ENCODE measurements around the gene NMT2.
A peak's percentile ranks its signal among the peaks of the same experiment; 100 is the strongest.

Gene NMT2

DNA sequence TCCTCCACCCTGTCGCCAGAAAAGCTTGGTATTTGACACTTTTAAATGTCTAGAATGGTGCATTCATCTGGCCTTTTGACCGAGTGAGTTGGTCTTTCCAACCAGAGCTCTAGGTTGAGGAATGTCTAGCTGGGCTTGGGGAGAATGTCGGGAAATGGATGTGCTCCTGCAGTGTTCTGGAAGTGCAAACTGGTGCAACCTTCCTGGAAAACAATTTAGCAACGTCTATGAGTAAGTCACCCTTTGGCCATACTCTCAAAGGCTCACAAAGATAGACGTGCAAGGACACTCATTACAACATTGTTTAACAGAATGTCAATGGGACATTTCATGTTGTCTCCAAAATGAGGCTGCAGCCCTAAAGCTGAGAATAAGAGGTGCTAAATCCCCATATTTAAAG, 12.2 kb upstream of the NMT2 start:
- DNase-seq, result no peak

DNA sequence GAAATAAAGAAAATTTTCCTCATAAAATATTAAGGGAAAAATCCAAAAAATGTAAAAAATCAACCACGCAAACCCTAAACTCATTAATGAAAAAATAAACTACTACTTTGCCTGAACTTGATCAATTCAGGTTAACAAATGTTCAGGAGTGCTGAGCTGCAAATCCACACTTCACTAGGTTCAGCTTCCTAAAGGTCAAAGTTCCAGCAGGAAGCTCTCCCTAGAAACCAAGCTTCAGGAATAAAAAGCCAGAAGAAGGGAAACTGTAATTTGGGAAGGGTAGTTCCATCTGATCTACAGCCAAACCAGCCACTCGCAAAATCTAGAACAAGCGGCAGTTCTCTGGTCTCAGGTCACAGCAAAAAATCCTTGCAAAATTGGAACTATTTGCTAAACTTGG, 7.8 kb upstream of the NMT2 start:
- no peak for DNase-seq

DNA sequence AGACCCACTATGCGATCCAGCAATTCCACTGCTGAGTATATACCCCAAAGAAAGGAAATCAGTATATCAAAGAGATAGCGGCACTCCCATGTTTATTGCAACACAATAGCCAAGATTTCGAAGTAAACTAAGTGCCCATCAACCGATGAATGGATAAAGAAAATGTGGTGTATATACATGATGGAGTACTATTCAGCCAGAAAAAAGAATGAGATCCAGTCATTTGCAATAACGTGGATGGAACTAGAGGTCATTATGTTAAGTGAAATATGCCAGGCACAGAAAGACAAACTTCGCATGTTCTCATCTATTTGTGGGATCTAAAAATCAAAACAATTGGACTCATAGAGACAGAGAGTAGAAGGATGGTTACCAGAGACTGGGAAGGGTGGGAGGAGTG, 7.1 kb upstream of the NMT2 start:
- no peak for DNase-seq

DNA sequence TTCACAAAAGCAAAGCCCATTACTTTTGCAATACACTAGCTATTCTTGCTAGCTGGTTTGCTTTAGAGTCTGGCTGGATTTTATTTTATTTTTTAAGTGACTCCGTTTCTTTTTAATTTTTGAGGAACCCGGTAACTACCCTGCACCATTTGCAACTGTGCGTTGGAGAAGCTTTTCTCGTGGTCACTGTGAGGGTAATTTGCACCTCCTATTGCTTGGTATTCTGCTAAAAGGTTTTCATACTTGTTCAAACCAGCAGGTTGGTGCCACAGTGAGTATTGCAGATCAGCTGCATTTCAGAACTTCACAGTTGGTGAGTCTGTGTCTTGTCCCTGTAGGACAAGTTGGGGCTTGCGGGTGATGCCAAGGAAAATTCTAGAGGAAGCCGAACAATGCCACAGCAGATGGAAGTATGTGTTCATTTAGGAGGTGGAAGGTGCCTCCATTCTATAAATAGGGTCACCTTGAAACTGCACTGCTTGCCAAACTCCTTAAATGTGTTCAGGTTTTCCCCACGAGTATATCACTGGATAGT, 3.9 kb upstream of the NMT2 start:
- DNase-seq, result no peak

DNA sequence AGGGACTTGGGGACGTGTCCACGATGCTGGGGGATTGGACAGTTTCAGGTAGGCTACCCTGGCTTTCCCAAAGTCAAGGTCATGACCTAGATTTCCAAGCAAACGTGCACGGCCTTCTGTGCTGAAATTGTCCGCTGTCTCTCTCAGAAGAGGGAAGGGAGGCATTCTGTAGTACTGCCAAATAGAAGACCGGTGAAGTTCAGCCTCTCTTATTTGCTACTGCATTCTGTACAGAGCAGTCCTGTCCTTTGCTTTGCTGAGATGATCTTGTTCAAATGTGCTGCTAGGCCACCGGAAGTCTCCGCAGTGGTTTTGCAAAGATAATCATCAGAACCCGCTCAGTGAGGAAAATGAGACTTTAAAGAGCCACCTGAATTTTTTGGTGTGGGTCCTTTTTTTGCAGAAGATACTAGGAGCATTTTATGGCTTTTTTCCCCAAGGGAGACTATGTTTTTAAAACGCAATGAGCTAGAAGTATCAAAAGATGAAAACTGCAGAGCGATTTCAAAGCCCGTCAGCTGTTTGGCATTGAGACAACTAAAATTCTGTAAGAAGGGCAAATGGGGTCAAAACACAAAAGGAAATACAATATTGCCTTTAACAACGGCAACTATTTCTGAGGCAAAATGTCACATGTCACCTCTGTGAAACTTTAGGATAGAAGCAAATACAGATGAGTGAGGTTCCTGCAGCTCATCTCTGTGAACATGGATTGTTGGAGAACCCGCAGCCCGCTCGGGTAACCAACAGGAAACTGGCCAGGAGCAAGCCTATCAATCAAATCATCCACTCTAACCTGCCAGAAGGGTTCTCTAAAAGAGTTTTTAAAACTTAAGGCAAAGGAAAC, 1.3 kb upstream of the NMT2 start:
- DNase-seq, result no peak

DNA sequence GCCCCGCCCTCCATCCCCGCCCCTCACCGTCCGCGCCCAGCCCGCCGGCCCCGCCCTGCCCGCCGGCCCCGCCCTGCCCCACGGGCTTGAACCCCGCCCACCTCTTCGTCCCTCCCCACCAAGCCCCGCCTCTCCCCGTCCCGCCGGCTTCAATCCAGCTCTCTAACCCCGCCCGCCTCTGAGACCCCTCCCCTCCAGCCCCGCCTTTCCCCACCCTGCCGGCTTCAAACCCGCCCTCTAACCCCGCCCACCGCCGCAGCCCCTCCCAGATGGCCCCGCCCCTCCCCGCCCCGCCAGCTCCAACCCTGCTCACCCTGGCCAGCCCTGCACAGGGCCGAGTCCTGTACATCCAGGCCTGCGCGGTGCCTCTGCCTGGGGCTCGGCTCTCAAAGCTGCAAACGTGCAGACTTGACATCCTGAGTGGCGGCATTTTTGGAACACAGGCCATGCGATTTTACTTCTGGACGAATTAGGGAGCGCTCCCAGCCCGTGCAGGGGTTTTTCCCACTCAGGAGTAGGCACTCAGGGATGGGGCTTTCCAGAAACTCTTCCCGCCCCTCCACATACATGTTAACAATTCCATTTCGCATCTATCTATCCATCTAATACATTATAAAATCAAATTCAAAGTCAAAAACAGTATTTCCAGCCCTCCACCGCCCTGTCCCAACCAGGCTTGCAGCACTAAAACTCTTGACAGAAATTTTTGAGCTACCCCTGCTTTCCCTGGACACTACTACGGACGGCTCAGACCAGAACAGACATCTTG, 477 bp upstream of the NMT2 start:
- DNase-seq, result peak; percentile 80

DNA sequence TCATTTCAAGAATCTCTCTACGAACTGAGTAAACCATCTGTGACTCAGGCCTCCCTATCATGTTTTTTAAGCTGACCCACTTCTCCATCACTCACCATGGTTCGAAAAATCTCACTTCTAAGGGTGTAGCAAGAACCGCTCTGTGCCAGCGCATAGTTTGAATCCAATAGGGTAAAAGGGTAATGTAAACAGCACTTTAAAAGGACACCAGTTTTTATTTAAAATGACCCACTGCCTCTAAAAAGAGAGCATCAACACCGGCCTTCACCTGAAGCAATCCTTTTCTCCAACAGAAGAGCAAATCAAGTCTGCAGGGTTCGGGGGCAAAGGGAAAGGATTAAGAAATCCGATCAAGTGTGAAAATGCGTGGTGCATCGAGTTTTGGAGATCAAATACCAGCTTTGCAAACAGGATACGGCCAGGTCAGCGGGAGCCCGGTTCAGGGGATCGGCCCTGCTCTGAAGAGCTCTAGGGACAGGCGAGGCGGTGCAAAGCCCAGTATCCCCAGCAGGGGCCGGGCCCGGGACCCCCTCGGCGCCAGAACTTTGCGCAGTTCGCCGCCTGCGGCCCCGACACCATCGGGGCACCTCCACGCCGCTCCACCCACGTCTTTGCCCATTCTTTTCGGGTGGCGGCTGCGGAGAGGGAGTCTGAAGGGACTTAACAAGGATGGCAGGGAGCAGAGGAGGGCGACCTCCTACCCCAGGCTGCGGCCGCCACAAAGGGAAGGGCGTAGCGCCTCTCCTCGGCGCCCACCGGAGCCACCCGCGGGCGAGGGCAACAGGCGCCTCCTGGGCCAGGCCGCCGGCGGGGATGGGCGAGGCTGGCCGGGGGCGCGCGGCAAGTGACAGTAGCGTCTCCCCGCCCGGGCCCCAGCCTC, 842 bp downstream of the NMT2 start:
- no peak for DNase-seq

DNA sequence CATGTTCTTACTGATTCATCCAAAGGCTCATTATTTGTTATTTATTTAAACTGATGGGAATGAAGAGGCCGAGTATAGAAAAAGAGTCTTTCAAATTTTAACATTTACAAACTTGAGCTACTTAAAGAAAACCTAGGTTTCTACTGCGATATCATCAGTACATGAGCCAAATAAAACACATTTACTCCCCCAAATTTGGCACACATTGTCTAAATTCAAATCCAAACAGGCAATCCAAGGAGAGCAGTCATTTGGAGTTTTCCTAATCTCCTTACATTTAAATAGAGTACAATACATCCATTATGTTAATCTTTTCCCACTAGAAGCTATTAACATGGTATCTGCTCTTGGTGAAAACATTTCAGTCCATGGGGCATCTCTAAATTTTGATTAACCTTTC, 2.2 kb downstream of the NMT2 start:
- no peak for DNase-seq

DNA sequence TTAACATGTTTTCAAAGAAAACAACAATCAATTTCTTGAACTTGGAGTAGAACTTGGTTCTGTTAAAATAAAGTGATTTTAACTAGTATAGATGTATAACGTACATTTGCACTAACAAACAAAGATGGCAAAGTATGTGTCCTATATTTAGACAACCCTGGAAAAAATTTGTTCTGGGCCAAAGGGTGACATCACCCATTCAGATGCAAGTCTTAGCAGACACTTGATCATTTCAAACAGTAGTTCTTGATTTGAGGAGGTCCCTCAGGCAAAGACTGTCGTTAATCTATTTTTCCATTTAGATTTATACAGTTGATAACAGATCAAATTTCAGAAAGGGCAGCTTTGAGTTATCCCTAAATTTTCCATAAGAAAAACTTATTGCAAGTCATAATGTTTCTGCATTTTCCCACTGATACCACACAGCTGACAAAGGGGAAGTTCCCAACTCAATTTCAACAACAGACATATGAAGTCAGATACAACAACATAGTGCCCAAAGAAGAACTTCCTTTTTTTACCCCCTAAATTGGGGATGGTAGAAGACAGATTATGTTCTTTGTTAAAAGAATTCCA, 5.2 kb downstream of the NMT2 start:
- no peak for DNase-seq

DNA sequence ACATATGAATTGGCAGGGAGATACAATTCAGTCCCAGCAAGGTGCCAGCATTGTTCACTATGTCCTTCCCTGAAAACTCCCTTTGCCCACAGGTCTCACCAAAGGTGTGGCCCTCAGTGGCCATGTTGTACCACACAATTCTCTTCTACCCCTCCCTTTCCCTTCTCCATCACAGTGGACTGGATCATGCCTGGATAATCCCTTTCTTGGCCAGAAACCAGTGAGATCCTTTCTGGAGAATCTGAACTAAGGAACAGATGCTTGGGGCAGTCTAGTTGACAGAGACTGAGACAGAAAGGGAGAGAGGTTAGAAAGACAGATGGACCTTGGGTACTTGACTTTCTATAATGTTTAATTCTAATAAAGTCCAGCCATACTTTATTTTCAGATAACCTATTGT, 9.5 kb downstream of the NMT2 start:
- no peak for DNase-seq

DNA sequence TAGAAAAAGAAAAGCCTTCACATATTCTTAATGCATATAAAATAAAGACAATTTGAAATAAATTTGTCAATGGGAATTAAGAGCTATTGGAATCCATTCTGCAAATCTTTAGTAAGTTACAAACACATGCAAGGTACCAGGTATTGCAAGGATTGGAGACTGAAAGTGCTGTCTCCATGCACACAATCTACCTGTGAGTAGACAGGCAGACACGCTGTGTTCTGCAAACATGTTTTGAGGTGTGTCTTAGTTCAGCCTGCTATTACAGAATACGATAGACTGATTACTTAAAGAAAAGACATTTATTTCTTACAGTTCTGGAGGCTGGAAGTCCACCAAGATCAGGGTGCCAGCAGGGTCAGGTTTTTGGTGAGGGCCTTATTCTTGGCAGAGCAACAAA, 10.0 kb downstream of the NMT2 start:
- no peak for DNase-seq

DNA sequence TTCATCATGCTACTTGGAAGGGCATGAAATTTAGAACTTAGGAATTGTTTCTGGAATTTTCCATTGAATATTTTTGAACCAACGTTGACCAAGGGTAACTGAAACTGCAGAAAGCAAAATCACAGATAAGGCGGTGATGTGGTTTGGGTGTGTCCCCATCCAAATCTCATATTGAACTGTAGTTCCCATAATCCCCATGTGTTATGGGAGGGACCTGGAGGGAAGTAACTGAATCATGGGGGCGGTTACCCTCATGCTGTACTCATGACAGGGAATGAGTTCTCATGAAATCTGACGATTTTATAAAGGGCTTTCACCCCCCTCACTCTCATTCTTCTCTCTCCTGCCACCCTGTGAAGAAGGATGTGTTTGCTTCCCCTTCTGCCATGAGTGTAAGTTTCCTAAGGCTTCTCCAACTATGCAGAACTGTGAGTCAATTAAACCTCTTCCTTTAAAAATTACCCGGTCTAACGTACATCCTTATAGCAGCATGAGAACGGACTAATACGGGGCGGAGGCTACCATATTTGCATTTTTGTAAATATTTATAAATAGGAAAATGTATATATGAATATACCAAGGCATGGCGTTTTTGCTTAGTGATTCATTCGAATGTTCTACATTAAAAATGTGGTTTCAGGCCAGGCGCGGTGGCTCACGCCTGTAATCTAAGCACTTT, 12.4 kb downstream of the NMT2 start:
- DNase-seq, result no peak

DNA sequence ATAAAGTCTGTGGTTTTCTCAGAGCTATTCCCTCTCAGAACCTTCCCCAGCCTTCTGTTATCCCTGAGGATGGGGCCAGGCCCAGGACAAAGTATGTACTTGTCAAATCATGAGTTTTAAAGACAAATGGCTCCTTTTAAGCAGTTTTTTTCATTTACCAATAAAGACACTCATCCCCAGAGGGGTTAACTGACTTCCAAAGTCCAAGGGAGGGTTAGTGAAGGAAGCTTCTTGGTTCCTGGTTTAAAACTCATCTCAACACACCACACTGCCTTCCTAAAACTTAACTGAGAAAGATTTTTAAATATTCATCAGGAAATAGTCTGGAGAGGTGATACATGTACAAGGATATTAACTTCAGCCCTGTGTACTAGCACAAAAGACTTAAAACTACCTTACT, 15.9 kb downstream of the NMT2 start:
- no peak for DNase-seq

DNA sequence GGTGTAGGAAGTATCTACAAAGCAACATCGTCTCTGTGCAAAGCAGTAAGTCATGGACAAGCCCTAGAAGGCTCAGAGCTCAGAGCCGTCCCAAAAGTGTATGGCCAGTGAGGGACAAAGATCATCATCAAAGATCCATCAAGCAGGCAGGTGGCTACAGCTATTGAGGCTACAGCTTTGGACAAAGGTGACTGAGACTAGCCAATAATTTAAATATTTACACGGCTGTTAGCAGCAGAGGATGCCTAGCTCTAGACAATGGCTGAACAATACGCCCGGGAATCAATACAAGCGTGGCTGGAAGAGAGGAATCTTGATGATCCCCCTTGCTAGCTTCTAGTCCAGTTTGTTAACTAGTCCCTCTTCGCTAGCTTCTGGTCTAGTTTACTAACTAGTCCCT, 17.9 kb downstream of the NMT2 start:
- DNase-seq, result no peak

DNA sequence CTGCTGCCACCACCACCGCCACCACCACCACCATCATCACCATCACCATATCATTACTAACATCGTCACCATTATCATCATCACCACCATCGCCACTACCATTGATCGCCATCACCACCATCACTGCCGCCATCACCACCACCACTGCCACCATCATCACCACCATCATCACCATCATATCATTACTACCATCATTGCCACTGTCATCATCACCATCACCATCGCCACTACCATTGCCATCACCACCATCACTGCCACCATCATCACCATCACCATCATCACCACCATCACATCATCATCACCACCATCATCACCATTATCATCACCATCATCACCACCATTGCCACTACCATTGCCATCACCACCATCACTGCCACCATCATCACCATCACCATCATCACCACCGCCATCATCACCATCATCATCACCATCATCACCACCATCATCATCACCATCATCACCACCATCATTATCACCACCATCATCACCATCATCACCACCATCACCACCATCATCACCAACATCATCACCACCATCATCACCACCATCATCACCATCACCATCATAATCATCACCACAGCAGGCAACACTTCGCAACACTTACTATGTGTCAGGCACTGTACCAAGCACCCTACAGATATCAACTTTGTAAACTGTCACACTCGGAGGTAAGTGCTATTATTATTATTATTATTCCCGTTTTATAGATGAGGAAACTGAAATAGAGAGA, 19.3 kb downstream of the NMT2 start:
- no peak for DNase-seq

DNA sequence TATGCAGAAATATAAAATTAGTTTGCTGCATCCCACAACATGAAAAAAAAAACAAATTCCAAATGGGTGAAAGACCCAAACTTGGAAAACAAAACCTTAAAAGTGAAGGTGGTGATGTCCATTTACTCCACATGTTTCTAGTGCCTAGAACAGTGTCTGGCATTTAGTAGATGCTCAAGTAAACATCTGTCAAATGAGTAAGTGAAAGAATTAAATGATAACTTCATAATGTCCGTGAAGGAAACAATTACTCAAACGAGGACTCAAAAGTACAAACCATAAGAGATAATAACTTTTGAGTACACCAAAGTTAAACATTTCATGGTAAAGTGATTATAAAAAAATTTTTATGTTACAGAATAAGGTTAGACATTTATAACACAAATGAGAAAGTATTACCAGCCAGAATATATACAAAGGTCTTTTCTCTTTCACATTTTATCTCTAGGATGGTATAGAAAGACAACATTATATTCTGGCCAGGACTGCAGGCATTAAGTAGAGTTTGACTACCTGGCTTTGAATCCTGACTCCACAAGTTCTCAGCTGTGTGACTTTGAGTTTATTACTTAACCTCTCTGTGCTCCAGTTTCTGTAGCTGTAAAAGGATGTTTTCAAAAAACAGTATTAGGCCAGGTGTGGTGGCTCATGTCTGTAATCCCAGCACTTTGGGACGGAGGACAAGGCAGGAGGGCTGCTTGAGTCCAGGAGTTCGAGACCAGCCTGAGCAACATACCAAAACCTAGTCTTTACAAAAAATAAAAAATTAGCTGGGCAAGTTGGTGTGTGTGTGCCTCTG, 20.7 kb downstream of the NMT2 start:
- DNase-seq, result no peak

DNA sequence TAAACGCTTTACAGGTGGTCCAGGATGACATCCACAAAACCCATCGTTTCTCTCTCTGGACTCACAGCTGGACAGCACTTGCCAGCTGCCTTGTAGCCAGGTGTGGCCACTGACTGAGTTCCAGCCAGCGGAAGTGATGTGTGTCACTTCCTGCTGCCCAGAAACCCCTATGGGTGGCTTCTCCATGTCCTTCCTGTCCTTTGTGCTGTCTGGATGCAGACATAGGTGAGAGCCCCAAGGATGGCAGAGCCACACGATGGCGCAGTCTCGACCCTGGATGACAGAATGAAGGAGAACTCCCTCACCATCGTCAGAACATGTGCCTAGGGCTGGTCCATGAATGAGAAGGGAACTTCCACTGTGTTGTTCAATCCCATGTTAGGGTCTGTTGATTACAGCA, 22.1 kb downstream of the NMT2 start:
- DNase-seq, result peak; percentile 8

DNA sequence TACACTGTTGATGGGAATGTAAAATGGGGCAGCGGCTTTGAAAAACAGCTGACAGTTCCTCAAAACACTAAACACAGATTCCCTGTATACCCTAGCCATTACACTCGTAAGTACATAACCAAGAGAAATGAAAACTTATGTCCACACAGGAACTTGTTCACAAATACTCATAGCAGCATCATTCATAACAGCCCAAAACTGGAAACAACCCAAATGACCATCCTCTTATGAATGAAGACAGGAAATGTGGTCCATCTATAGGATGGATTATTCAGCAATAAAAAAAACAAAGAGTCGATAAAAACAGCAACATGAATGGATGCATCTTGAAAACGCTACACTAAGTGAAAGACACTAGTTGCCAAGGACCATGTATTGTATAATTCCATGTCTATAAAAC, 23.7 kb downstream of the NMT2 start:
- no peak for DNase-seq

DNA sequence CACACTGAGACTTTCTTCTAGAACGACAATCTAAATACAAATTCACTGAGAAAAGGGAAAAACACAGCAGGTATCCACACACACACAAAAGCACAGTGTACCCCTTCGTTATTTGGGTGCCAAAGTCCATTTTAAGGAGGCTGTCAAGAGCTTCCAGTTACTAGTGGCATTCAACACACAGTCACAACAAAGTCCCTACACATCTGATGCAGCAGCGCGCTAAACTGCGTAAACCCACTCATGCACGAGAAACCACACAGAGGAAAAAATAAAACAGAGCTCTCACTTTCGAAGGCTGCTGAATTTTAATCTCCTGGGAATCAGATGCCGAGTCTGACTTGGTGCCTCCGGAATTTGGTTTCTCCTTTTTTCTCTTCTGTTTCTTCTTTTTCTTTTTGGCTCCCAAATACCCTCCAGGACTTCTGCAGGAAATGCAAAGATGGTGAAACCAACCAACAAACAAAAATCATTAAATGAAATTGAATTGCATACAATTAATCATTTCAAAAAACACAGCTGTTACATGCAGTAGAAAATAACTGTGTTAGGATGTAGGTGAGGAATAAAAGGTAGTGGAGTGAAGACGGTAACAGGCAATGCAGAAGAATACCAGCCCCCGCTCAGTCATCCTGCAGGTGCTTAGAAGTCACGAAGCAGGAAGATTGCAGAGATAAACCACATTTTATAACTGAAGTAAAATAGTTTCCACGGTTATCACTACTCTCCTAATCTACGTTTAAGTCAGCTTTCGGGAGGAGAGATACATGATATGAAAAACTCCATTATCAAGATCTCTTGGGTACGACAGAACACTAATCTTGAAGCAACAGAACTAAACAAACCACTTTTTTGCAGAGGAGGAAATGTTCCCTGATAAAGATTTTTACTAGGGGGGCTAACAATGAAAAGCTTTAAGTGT, 27.1 kb downstream of the NMT2 start:
- DNase-seq, result no peak

DNA sequence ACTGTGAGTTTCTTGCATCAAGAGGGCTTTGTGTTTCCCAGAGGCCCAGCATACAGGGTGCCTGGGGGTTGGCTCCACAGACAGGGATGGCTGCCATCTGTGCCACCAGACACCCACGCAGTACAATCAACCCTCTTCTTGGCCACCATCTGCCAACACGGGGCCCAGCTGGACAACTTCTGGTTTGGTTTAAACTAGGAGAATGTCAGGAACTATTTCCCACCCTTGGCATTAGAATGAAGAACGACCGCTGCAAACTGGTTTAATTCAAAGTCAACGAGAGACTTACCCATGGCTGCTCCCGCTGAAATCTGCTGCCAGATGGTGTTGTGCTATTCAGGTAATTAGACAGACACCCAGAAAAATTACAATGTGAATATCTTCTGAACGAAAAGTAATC, 27.8 kb downstream of the NMT2 start:
- no peak for DNase-seq
